H1 (cell line): Measurements from ENCODE around the gene POGZ. TPM values are rescaled to one million over a fixed set of nuclear protein-coding genes. Genes with fewer than 3 reads are reported as not detected.
A peak's percentile ranks its signal among the peaks of the same experiment; 100 is the strongest.

Experiments
- CTCF ChIA-PET: fragments of 300-600 bp; sonication (Branson Sonifier 250); formaldehyde crosslinking; loops from one replicate; lab custom pipeline; 2021; ENCODE audit not compliant: partially characterized antibody; lab: Charles Lee
- POLR2A ChIA-PET: fragments of 300-600 bp; sonication (Branson Sonifier 250); formaldehyde crosslinking; loops from one replicate; lab custom pipeline; 2021; ENCODE audit warnings: inconsistent platforms; ENCODE audit not compliant: partially characterized antibody; lab: Charles Lee
- DNase-seq, 2 experiments: peaks; one replicate each; pipeline versions ENCODE4 v3.0.0 to v3.0.0-alpha.2; 2010 to 2022; ENCODE audit warnings: low spot score in 2 of 2, low read depth in 1 of 2, mixed read lengths in 1 of 2
- FAIRE-seq: peaks from 2 replicates; lab custom pipeline; 2011; peaks lifted over from hg19 to GRCh38; lab: Jason Lieb, UNC
- H2AFZ ChIP-seq: 2 replicates; pipeline ENCODE4 v1.8.1; 2012; ENCODE audit warnings: low read length, inconsistent platforms
- H2AK5ac ChIP-seq: 2 replicates; pipeline ENCODE4 v1.6.1; 2013; ENCODE audit warnings: low read depth, low read length
- H2BK120ac ChIP-seq: replicated peaks from 2 replicates; pipeline ENCODE3; 2013; ENCODE audit warnings: low read depth, low read length, inconsistent platforms
- H2BK12ac ChIP-seq: 2 replicates; pipeline ENCODE4 v1.6.1; 2013; ENCODE audit warnings: low read depth, low read length
- H2BK15ac ChIP-seq: 2 replicates; pipeline ENCODE4 v1.6.1; 2013; ENCODE audit warnings: low read length
- H2BK20ac ChIP-seq: 2 replicates; pipeline ENCODE4 v1.6.1; 2013; ENCODE audit warnings: low read length
- H2BK5ac ChIP-seq: 2 replicates; pipeline ENCODE4 v1.6.1; 2013; ENCODE audit warnings: low read depth, low read length
- H3K14ac ChIP-seq: 2 replicates; pipeline ENCODE4 v1.6.1; 2013; ENCODE audit warnings: inconsistent platforms; ENCODE audit not compliant: insufficient read length
- H3K18ac ChIP-seq: 2 replicates; pipeline ENCODE4 v1.6.1; 2013; ENCODE audit warnings: low read length; ENCODE audit errors: extremely low read depth
- H3K23ac ChIP-seq: 2 replicates; pipeline ENCODE4 v1.6.1; 2013; ENCODE audit warnings: inconsistent platforms; ENCODE audit not compliant: insufficient read length
- H3K23me2 ChIP-seq: 2 replicates; pipeline ENCODE4 v1.6.1; 2013; ENCODE audit warnings: low read depth, low read length
- H3K27ac ChIP-seq: 2 replicates; pipeline ENCODE4 v1.6.1; 2011; ENCODE audit warnings: low read depth, low read length, inconsistent platforms
- H3K27me3 ChIP-seq, 4 experiments: replicated peaks in 1 of 4; 1 replicate in 1 of 4; 2 replicates in 3 of 4; pipeline versions ENCODE4 v1.6.1 to v1.8.1; 2011 to 2013; ENCODE audit warnings: low read length in 3 of 4, mild to moderate bottlenecking in 3 of 4, inconsistent platforms in 2 of 4, mixed read lengths in 2 of 4, moderate library complexity in 1 of 4; ENCODE audit not compliant: control insufficient read depth in 3 of 4, insufficient read depth in 3 of 4; ENCODE audit errors: extremely low read depth in 1 of 4
- H3K36me3 ChIP-seq, 4 experiments: 2 replicates each; pipeline versions ENCODE4 v1.6.1 to v1.8.1; 2011 to 2013; ENCODE audit warnings: mild to moderate bottlenecking in 4 of 4, low read length in 3 of 4, moderate library complexity in 2 of 4, control low read depth in 1 of 4, inconsistent platforms in 1 of 4; ENCODE audit not compliant: insufficient read depth in 4 of 4, control insufficient read depth in 2 of 4
- H3K4ac ChIP-seq: replicated peaks from 2 replicates; pipeline ENCODE3; 2013; ENCODE audit warnings: low read length, low read depth, mixed read lengths, inconsistent platforms; ENCODE audit not compliant: insufficient read length
- H3K4me1 ChIP-seq, 4 experiments: replicated peaks in 1 of 4; 1 replicate in 1 of 4; 2 replicates in 3 of 4; pipeline versions ENCODE4 v1.6.1 to v1.8.1; 2011 to 2013; ENCODE audit warnings: low read length in 3 of 4, inconsistent platforms in 2 of 4, mixed read lengths in 1 of 4; ENCODE audit not compliant: insufficient read depth in 4 of 4, control insufficient read depth in 3 of 4
- H3K4me2 ChIP-seq, 2 experiments: 2 replicates each; pipeline versions ENCODE4 v1.6.1 to v1.8.1; 2011 to 2013; ENCODE audit warnings: low read depth in 2 of 2, low read length in 2 of 2, control low read depth in 1 of 2, inconsistent platforms in 1 of 2, mild to moderate bottlenecking in 1 of 2; ENCODE audit not compliant: insufficient read depth in 1 of 2
- H3K4me3 ChIP-seq, 4 experiments: fragments of 200-600, 300-600 bp in 1 of 4; sonication (generic), shearing (Covaris generic), sonication (Bioruptor Twin) in 1 of 4; 2 replicates each; pipeline versions ENCODE4 v1.5.1 to v1.8.1; 2011 to 2016; ENCODE audit warnings: low read length in 4 of 4, low read depth in 3 of 4, control low read depth in 2 of 4, inconsistent platforms in 2 of 4, mild to moderate bottlenecking in 2 of 4, mixed read lengths in 1 of 4, moderate library complexity in 1 of 4; ENCODE audit not compliant: insufficient read depth in 2 of 4; ENCODE audit errors: extremely low read depth in 1 of 4
- H3K56ac ChIP-seq: replicated peaks from 2 replicates; pipeline ENCODE3; 2013; ENCODE audit warnings: low read depth, mild to moderate bottlenecking, mixed read lengths, low read length, inconsistent platforms; ENCODE audit not compliant: insufficient read length
- H3K79me1 ChIP-seq: 2 replicates; pipeline ENCODE4 v1.6.1; 2013; ENCODE audit warnings: low read depth, low read length, control low read depth
- H3K79me2 ChIP-seq, 2 experiments: 2 replicates each; pipeline versions ENCODE4 v1.6.1 to v1.8.1; 2012 to 2013; ENCODE audit warnings: low read length in 2 of 2, mild to moderate bottlenecking in 2 of 2, inconsistent platforms in 1 of 2; ENCODE audit not compliant: insufficient read depth in 2 of 2, control insufficient read depth in 1 of 2
- H3K9ac ChIP-seq, 4 experiments: replicated peaks in 1 of 4; 1 replicate in 1 of 4; 2 replicates in 3 of 4; pipeline versions ENCODE4 v1.6.1 to v1.8.1; 2011 to 2013; ENCODE audit warnings: low read depth in 3 of 4, low read length in 3 of 4, control low read depth in 2 of 4, mild to moderate bottlenecking in 2 of 4, moderate library complexity in 2 of 4, inconsistent platforms in 1 of 4; ENCODE audit errors: extremely low read depth in 1 of 4
- H3K9me3 ChIP-seq, 2 experiments: 2 replicates each; pipeline versions ENCODE4 v1.6.1 to v1.8.1; 2012 to 2013; ENCODE audit warnings: mild to moderate bottlenecking in 2 of 2, moderate library complexity in 2 of 2, control low read depth in 1 of 2, inconsistent platforms in 1 of 2, low read depth in 1 of 2, low read length in 1 of 2, mixed read lengths in 1 of 2; ENCODE audit not compliant: insufficient read depth in 2 of 2
- H4K20me1 ChIP-seq, 2 experiments: replicated peaks in 1 of 2; 2 replicates each; pipeline versions ENCODE3 to v1.8.1; 2011 to 2013; ENCODE audit warnings: inconsistent platforms in 2 of 2, low read length in 2 of 2, mild to moderate bottlenecking in 1 of 2; ENCODE audit not compliant: insufficient read depth in 2 of 2, control insufficient read depth in 1 of 2
- H4K5ac ChIP-seq: 2 replicates; pipeline ENCODE4 v1.6.1; 2013; ENCODE audit warnings: low read length, low read depth, mixed read lengths, inconsistent platforms; ENCODE audit not compliant: insufficient read length
- H4K8ac ChIP-seq: 2 replicates; pipeline ENCODE4 v1.8.0; 2013; ENCODE audit warnings: mild to moderate bottlenecking, moderate library complexity, low read length, inconsistent platforms; ENCODE audit not compliant: insufficient read depth; ENCODE audit errors: extremely low read depth
- H4K91ac ChIP-seq: replicated peaks from 2 replicates; pipeline ENCODE3; 2013; ENCODE audit warnings: low read length, mixed read lengths, inconsistent platforms; ENCODE audit not compliant: insufficient read length
- BCL11A ChIP-seq, 2 experiments: IDR thresholded peaks; one replicate each; pipeline ENCODE4 v1.6.1; 2011; ENCODE audit warnings: low read depth in 2 of 2, low read length in 2 of 2, mild to moderate bottlenecking in 2 of 2
- CHD2 ChIP-seq: IDR thresholded peaks from 2 replicates; pipeline ENCODE4 v1.6.1; 2012; ENCODE audit warnings: low read length, improper control_type of control experiment
- CTBP2 ChIP-seq: IDR thresholded peaks from 2 replicates; pipeline ENCODE4 v1.7.0; 2011; ENCODE audit warnings: borderline replicate concordance, mild to moderate bottlenecking, moderate library complexity, mixed read lengths, low read length; ENCODE audit not compliant: insufficient read depth, insufficient read length
- RAD21 ChIP-seq, 2 experiments: IDR thresholded peaks in 1 of 2; conservative IDR thresholded peaks in 1 of 2; 2 replicates each; pipeline ENCODE4 v1.6.1; 2011; ENCODE audit warnings: low read depth in 2 of 2, low read length in 2 of 2, improper control_type of control experiment in 1 of 2, inconsistent platforms in 1 of 2, mild to moderate bottlenecking in 1 of 2, moderate library complexity in 1 of 2
- RBBP5 ChIP-seq: IDR thresholded peaks from 2 replicates; pipeline ENCODE4 v1.7.1; 2012; ENCODE audit warnings: low read depth, mild to moderate bottlenecking, inconsistent platforms, low read length, moderate library complexity, borderline replicate concordance
- RNF2 ChIP-seq: fragments of 200-900, 300-1000 bp; sonication (generic); IDR thresholded peaks from 2 replicates; pipeline ENCODE4 v1.7.1; 2016; ENCODE audit warnings: borderline replicate concordance, low read depth, mild to moderate bottlenecking, antibody characterized with exemption, low read length; ENCODE audit not compliant: poor library complexity, severe bottlenecking; ENCODE audit errors: missing control alignments
- RXRA ChIP-seq: IDR thresholded peaks from 2 replicates; pipeline ENCODE4 v1.6.1; 2011; ENCODE audit warnings: low read depth, mild to moderate bottlenecking, low read length, moderate library complexity; ENCODE audit not compliant: insufficient read depth
- SP1 ChIP-seq: IDR thresholded peaks from 2 replicates; pipeline ENCODE4 v1.6.1; 2011; ENCODE audit warnings: low read depth, low read length
- TCF12 ChIP-seq: IDR thresholded peaks from 2 replicates; pipeline ENCODE4 v1.6.1; 2011; ENCODE audit warnings: low read depth, mild to moderate bottlenecking, low read length
- USF2 ChIP-seq: IDR thresholded peaks from 2 replicates; pipeline ENCODE4 v1.6.1; 2011; ENCODE audit warnings: low read length, improper control_type of control experiment
- YY1 ChIP-seq: IDR thresholded peaks from 2 replicates; pipeline ENCODE4 v1.6.1; 2011; ENCODE audit warnings: low read depth, mild to moderate bottlenecking, low read length
- WGBS, 2 experiments: shearing (Covaris generic) in 1 of 2; methylation state at CpG; one replicate each; pipeline versions ENCODE4 v1.1.6 to v1.1.7; 2013 to 2015; ENCODE audit warnings: low lambda C conversion rate in 2 of 2, mixed read lengths in 2 of 2, inconsistent platforms in 1 of 2, low coverage in 1 of 2, missing lambda C conversion rate in 1 of 2; ENCODE audit not compliant: insufficient replicate concordance in 2 of 2, insufficient coverage in 1 of 2, insufficient read length in 1 of 2; ENCODE audit errors: extremely low coverage in 1 of 2, missing lambda C conversion rate in 1 of 2; 5-methylcytosine and 5-hydroxymethylcytosine counted together
- polyA plus RNA-seq, 7 experiments: library from polyadenylated mRNA; depleted of rRNA in 3 of 7; stranded (reverse) in 5 of 7; unstranded in 2 of 7; fragments of >200 nt in 5 of 7; fragments of 200-250 nt in 2 of 7; gene quantifications; 1 replicate in 5 of 7; 2 replicates in 1 of 7; 4 replicates in 1 of 7; pipeline versions ENCODE4 v1.2.1 to v1.2.3, GENCODE V29; 2011 to 2013; ENCODE audit warnings: missing spikeins in 2 of 7, mixed read lengths in 2 of 7
- total RNA-seq: library from RNA; stranded (reverse); fragmentation: NEBNext Ultra II Directional; extraction: Animal tissue kit (Norgen Biotek cat#: 25700); gene quantifications from 2 replicates; pipeline ENCODE4 v1.2.1, GENCODE V29; 2021

Gene POGZ
- total and polyA plus RNA-seq, 2 of the 8 experiments (the other 6 are each of a cell fraction or from before 2014, with no cell fraction given): 66.4 to 105 TPM

- H2BK15ac ChIP-seq: no peak overlapping the region
- H3K4ac ChIP-seq: no peak overlapping the region
- H4K8ac ChIP-seq: no peak overlapping the region
- H2BK20ac ChIP-seq: no peak overlapping the region
- H4K20me1 ChIP-seq: no peaks in the 10 kb centered on the region
- H3K23me2 ChIP-seq: no peaks in the 10 kb centered on the region
- no peak overlapping the region for H3K9ac ChIP-seq
- H3K79me2 ChIP-seq: no peaks in the 10 kb centered on the region
- H3K56ac ChIP-seq: no peak overlapping the region
- H4K5ac ChIP-seq: no peak overlapping the region
- H2BK12ac ChIP-seq: no peak overlapping the region
- no peak overlapping the region for H3K4me3 ChIP-seq
- no peak overlapping the region for H2AK5ac ChIP-seq
- no peak for DNase-seq
- no peaks in the 10 kb centered on the region for H3K9me3 ChIP-seq
- ChIA-PET CTCF (interaction anchor here (1.0 to 2.2 kb wide), 7 partner anchors 8 to 57 kb away, joined by 3 to 8 read pairs (median 3); no protein-coding TSS in a partner anchor), POLR2A (interaction anchor here (4.6 kb wide), 1 partner anchor 12 kb away, joined by 34 read pairs; the partner anchor contains the start of gene CGN)
- H3K36me3 ChIP-seq: no peaks in the 10 kb centered on the region
- H4K91ac ChIP-seq: no peak overlapping the region
- 0 out of 2 replicates have a peak overlapping the region, but pooled peaks have one; percentile 53 for H2AFZ ChIP-seq
- no peaks in the 10 kb centered on the region for H3K79me1 ChIP-seq
- H3K4me2 ChIP-seq: no peak overlapping the region
- H3K18ac ChIP-seq: no peak overlapping the region
- H3K23ac ChIP-seq: no peak overlapping the region
- no peaks in the 10 kb centered on the region for H3K4me1 ChIP-seq
- no peak overlapping the region for H3K27ac ChIP-seq
- H2BK5ac ChIP-seq: no peak overlapping the region
- H3K14ac ChIP-seq: no peak overlapping the region
- no peaks in the 10 kb centered on the region for H3K27me3 ChIP-seq
- 84% methylated on average over 10 of the region's 10 CpGs; no CpG with 5 or more reads in 1 of the 2 experiments for whole genome bisulfite sequencing, 2 experiments
- no peak overlapping the region for H2BK120ac ChIP-seq
- FAIRE-seq: no peak
- TF ChIP-seq RXRA: no peak
- no peak for TF ChIP-seq TCF12
- TF ChIP-seq RBBP5: no peak
- TF ChIP-seq YY1: 0 out of 2 replicates have a peak, but pooled peaks have one; percentile 31
- no peak for TF ChIP-seq BCL11A (IDR thresholded peaks at IDR 0.05; ENCODE audit: low read depth in 2 of 2, low read length in 2 of 2)
- no peak for TF ChIP-seq SP1
- TF ChIP-seq RAD21 (IDR thresholded peaks at IDR 0.05 in 1 of 2, conservative IDR thresholded peaks at IDR 0.05 in 1 of 2; ENCODE audit: low read depth in 2 of 2, low read length in 2 of 2): peak; percentile 1 to 40; a peak in 2 of 4 replicates
- no peak for TF ChIP-seq CHD2
- TF ChIP-seq RNF2: no peak
- no peak for TF ChIP-seq USF2
- TF ChIP-seq CTBP2: no peak
Observed at GRCh38 chr1:151501474-151501873, 42.2 kb upstream of the POGZ start.
